ENCODE data around the gene ASB2. TPM values are rescaled to one million over a fixed set of nuclear protein-coding genes. Genes with fewer than 3 reads are reported as not detected.

The ASB2 gene
- total and polyA plus RNA-seq, 2 of the 4 experiments (the other 2 are of a cell fraction), result 0.54 to 0.77 TPM

GRCh38 chr14:93937519-93937918 lies 38.9 kb downstream of the ASB2 start:
- Histone ChIP-seq H2BK120ac (ENCODE audit: low read depth, low read length) (no peak overlapping the region), H4K91ac (ENCODE audit: insufficient read depth, low read depth, low read length) (no peak overlapping the region), H3K14ac (replicated peaks; ENCODE audit: low read depth, low read length) (no peak overlapping the region), H3K56ac (ENCODE audit: extremely low read depth, insufficient read depth, low read length) (no peak overlapping the region), H3K23ac (ENCODE audit: low read depth, low read length) (no peak overlapping the region), H3K36me3 (ENCODE audit: control insufficient read depth, insufficient read depth, low read length) (no peaks in the 10 kb centered on the region), H3K18ac (ENCODE audit: low read depth, low read length) (no peak overlapping the region), H3K27ac (ENCODE audit: insufficient read depth, low read length) (no peak overlapping the region), H3K79me1 (ENCODE audit: low read depth in 1 of 2, low read length in 2 of 2) (no peaks in the 10 kb centered on the region), H3K9me3 (ENCODE audit: control insufficient read depth, insufficient read depth, low read length) (no peaks in the 10 kb centered on the region), H2AK9ac (replicated peaks; ENCODE audit: low read depth, low read length, poor library complexity) (no peak overlapping the region), H2BK5ac (ENCODE audit: low read depth, low read length, poor library complexity, severe bottlenecking) (no peak overlapping the region), H3K4ac (ENCODE audit: low read depth, low read length) (no peak overlapping the region), H3K27me3 (ENCODE audit: control insufficient read depth, insufficient read depth, low read length) (peaks cover 33% of the 10 kb centered on the region), H3K9me1 (ENCODE audit: insufficient read depth, low read length) (no peaks in the 10 kb centered on the region), H3K4me2 (ENCODE audit: low read depth, low read length) (no peak overlapping the region), H3K4me3 (ENCODE audit: insufficient read depth, low read depth, low read length) (no peak overlapping the region), H4K5ac (ENCODE audit: low read depth, low read length) (no peak overlapping the region), H2BK15ac (ENCODE audit: low read depth, low read length) (no peak overlapping the region), H3K9ac (ENCODE audit: low read depth, low read length) (no peak overlapping the region), H4K20me1 (ENCODE audit: insufficient read depth, low read length) (peaks cover 3% of the 10 kb centered on the region; the same call in 1 of the 2 replicates), H4K8ac (ENCODE audit: low read depth in 2 of 2, low read length in 2 of 2) (no peak overlapping the region), H2BK20ac (ENCODE audit: low read depth, low read length) (no peak overlapping the region), H2AFZ (replicated peaks; ENCODE audit: low read length, poor library complexity) (no peak overlapping the region), H2AK5ac (ENCODE audit: low read depth, low read length) (no peak overlapping the region), H3K4me1 (ENCODE audit: control insufficient read depth, insufficient read depth, low read length) (peaks cover 7% of the 10 kb centered on the region)
- dilution Hi-C loops (cut with HindIII; ENCODE audit: low sequenced_read_pairs, unreplicated experiment) (no loop called here), intact Hi-C loops (cut with micrococcal nuclease) (no loop called here), in situ Hi-C loops (cut with MboI; ENCODE audit: low sequenced_read_pairs) (no loop called here)
- CTCF ChIA-PET, result no interaction called here
- DNase-seq, result no peak
- TF ChIP-seq CEBPB (IDR thresholded peaks at IDR 0.05; ENCODE audit: low read depth, low read length), result no peak
- TF ChIP-seq USF2 (IDR thresholded peaks at IDR 0.05; ENCODE audit: low read depth, low read length), result no peak
- no peak for TF ChIP-seq ELK1 (IDR thresholded peaks at IDR 0.05; ENCODE audit: borderline replicate concordance, low read depth, low read length)
- no peak for TF ChIP-seq CHD1 (IDR thresholded peaks at IDR 0.05; ENCODE audit: low read depth, low read length)
- TF ChIP-seq POLR2A (IDR thresholded peaks at IDR 0.05; ENCODE audit: low read depth, low read length), result no peak
- TF ChIP-seq RAD21 (IDR thresholded peaks at IDR 0.05; ENCODE audit: low read length), result no peak
- TF ChIP-seq MAFK (IDR thresholded peaks at IDR 0.05; ENCODE audit: low read depth, low read length), result no peak
- ATAC-seq (ENCODE audit: low read depth), result no peak
- BruUV-seq (replicated peaks), result no TSS peak
- WGBS, 2 experiments (ENCODE audit: extremely low coverage in 2 of 2, insufficient read length in 1 of 2), result 96% methylated on average over 8 of the region's 13 CpGs; no CpG with 5 or more reads in 1 of the 2 experiments
- POLR2A ChIA-PET (ENCODE audit: unreplicated experiment), result no interaction called here

Data from IMR-90 (cell line).